ENCODE results near the gene LILRA2.

The LILRA2 gene

DNA sequence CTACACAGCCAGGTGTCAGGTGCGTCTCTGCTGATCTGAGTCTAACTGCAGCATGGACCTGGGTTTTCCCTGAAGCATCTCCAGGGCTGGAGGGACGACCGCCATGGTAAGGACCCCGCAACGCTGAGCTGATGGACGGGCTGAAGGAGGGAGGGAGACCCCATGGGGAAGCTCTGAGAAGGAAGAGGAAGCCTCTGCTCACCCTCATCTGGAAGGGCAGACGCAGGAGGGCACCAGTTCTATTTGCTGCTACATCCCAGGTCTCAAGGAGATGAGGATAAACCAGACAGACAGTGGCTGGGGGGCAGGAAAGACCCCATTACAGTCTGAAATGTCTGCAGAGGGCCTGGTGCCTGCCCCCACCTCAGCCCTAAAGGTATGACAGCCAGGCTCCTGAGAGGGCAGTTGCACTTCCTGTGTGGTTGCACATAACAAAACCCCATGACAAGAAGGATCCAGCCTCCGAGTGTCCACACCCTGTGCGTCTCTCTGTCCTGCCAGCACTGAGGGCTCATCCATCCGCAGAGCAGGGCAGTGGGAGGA is at the start of gene LILRA2:
Gene LILRA2, plus strand, starts transcription at position 461 of the 543 bp plus-strand sequence. CDS start 89 bp downstream, outside the sequence.
- Histone ChIP-seq H3K4me1 (ENCODE audit: insufficient read depth, low read length) (no peaks in the 10 kb centered on the region), H3K9ac (ENCODE audit: low read length) (no peak within 1 kb of the TSS), H3K27ac (ENCODE audit: low read depth, low read length) (no peak within 1 kb of the TSS), H3K27me3 (ENCODE audit: control insufficient read depth in 1 of 2, insufficient read depth in 2 of 2, low read length in 2 of 2) (no peaks in the 10 kb centered on the region), H3K4me3 (ENCODE audit: low read depth in 1 of 2, low read length in 2 of 2) (no peak within 1 kb of the TSS), H3K36me3 (ENCODE audit: insufficient read depth, low read length) (no peaks in the 10 kb centered on the region), H3K9me3 (ENCODE audit: low read length) (no peaks in the 10 kb centered on the region)

- no peak overlapping the region for H3K4me3 ChIP-seq (ENCODE audit: low read depth in 1 of 2, low read length in 2 of 2)
- H3K4me1 ChIP-seq (ENCODE audit: insufficient read depth, low read length) = no peaks in the 10 kb centered on the region
- no peaks in the 10 kb centered on the region for H3K36me3 ChIP-seq (ENCODE audit: insufficient read depth, low read length)
- H3K9ac ChIP-seq (ENCODE audit: low read length) = no peak overlapping the region
- no peak overlapping the region for H3K27ac ChIP-seq (ENCODE audit: low read depth, low read length)
- H3K9me3 ChIP-seq (ENCODE audit: low read length) = no peaks in the 10 kb centered on the region
- H3K27me3 ChIP-seq (ENCODE audit: control insufficient read depth in 1 of 2, insufficient read depth in 2 of 2, low read length in 2 of 2) = no peaks in the 10 kb centered on the region
These were observed 48.0 kb upstream of the LILRA2 start for GRCh38 chr19:54525636-54526035.

DNA sequence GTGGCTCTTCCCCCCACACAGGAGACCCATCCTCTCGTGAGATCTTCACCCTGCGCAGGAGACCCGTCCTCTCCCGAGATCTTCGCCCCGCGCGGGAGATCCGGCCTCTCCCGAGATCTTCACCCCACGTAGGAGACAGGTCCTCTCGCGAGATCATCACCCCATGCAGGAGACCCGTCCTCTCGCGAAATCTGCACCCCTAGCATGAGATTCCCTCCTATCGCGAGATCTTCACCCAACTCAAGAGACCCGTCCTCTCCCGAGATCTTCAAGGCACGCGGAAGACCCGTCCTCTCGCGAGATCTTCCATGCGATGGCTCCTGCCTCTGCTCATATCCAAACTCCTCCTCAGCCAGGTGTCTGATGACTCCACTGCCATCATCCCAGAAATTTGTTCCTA is 46.6 kb upstream of the LILRA2 start:
- Histone ChIP-seq H3K9me3 (ENCODE audit: low read length) (no peaks in the 10 kb centered on the region), H3K4me3 (ENCODE audit: low read depth in 1 of 2, low read length in 2 of 2) (no peak overlapping the region), H3K4me1 (ENCODE audit: insufficient read depth, low read length) (no peaks in the 10 kb centered on the region), H3K9ac (ENCODE audit: low read length) (no peak overlapping the region), H3K36me3 (ENCODE audit: insufficient read depth, low read length) (no peaks in the 10 kb centered on the region), H3K27me3 (ENCODE audit: control insufficient read depth in 1 of 2, insufficient read depth in 2 of 2, low read length in 2 of 2) (no peaks in the 10 kb centered on the region), H3K27ac (ENCODE audit: low read depth, low read length) (no peak overlapping the region)

- no peaks in the 10 kb centered on the region for H3K9me3 ChIP-seq (ENCODE audit: low read length)
- H3K4me1 ChIP-seq (ENCODE audit: insufficient read depth, low read length) = no peaks in the 10 kb centered on the region
- H3K36me3 ChIP-seq (ENCODE audit: insufficient read depth, low read length) = no peaks in the 10 kb centered on the region
- no peak overlapping the region for H3K9ac ChIP-seq (ENCODE audit: low read length)
- no peak overlapping the region for H3K4me3 ChIP-seq (ENCODE audit: low read depth in 1 of 2, low read length in 2 of 2)
- H3K27me3 ChIP-seq (ENCODE audit: control insufficient read depth in 1 of 2, insufficient read depth in 2 of 2, low read length in 2 of 2) = no peaks in the 10 kb centered on the region
- no peak overlapping the region for H3K27ac ChIP-seq (ENCODE audit: low read depth, low read length)
These were observed 42.7 kb upstream of the LILRA2 start for GRCh38 chr19:54530866-54531265.

DNA sequence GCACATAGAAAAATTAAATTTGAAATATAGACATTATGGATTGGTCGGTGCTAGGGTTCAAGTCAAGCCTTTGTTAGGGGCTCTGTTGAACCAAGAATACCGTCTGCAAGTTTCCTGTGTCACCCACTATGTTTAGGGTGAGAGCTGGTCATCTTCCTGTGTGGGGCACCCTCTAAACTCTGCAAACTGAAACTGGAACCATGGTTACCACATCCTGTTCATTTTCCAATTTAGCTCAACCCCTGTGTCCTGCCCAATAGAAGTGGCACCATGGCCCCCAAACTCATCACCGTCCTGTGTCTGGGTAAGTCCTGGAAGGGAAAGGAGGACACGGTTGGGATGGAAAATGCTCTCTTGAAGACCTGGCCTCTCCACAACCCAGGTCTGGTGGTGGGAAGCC is 41.1 kb upstream of the LILRA2 start:
- Histone ChIP-seq H3K4me1 (ENCODE audit: insufficient read depth, low read length) (no peaks in the 10 kb centered on the region), H3K9ac (ENCODE audit: low read length) (no peak overlapping the region), H3K9me3 (ENCODE audit: low read length) (no peaks in the 10 kb centered on the region), H3K36me3 (ENCODE audit: insufficient read depth, low read length) (no peaks in the 10 kb centered on the region), H3K27me3 (ENCODE audit: control insufficient read depth in 1 of 2, insufficient read depth in 2 of 2, low read length in 2 of 2) (no peaks in the 10 kb centered on the region), H3K4me3 (ENCODE audit: low read depth in 1 of 2, low read length in 2 of 2) (no peak overlapping the region), H3K27ac (ENCODE audit: low read depth, low read length) (no peak overlapping the region)

DNA sequence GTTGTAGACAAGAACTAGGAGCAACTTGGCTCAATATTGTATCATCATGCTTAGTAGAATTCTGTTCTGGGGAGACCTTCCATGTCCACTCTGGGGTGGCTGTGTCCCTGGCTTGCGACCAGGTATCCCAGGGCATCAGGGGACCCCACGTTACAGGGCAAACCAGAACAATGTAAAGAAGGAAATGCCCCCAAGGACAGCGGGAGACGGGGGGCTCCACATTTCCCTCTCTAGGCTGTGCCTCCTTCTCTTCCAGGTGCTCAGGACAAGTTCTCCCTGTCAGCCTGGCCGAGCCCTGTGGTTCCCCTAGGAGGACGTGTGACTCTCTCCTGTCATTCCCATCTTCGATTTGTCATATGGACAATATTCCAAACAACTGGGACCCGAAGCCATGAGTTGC is 40.1 kb upstream of the LILRA2 start:
- Histone ChIP-seq H3K36me3 (ENCODE audit: insufficient read depth, low read length) (no peaks in the 10 kb centered on the region), H3K27ac (ENCODE audit: low read depth, low read length) (no peak overlapping the region), H3K4me1 (ENCODE audit: insufficient read depth, low read length) (no peaks in the 10 kb centered on the region), H3K4me3 (ENCODE audit: low read depth in 1 of 2, low read length in 2 of 2) (no peak overlapping the region), H3K9ac (ENCODE audit: low read length) (no peak overlapping the region), H3K9me3 (ENCODE audit: low read length) (no peaks in the 10 kb centered on the region), H3K27me3 (ENCODE audit: control insufficient read depth in 1 of 2, insufficient read depth in 2 of 2, low read length in 2 of 2) (no peaks in the 10 kb centered on the region)

DNA sequence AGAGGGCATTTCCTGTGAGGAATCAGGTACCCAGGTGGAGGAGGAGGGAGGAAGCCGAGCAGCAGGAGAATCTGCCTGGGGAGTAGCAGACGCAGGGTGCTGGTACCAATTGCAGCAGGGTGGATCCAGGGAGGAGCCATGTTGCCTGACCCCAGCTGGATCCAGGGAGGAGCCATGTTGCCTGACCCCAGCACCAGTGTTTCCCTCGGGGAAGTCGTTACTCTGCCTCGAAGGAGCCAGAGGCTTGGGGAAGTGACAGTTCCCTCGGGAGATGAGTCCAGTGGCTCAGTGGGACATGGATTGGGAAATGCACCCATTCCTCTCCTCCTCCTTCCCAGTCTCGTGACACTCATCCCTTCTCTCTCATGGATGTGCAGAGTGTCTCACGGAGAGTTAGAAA is 39.4 kb upstream of the LILRA2 start:
- H3K4me1 ChIP-seq (ENCODE audit: insufficient read depth, low read length) = no peaks in the 10 kb centered on the region
- H3K9ac ChIP-seq (ENCODE audit: low read length) = no peak overlapping the region
- no peaks in the 10 kb centered on the region for H3K27me3 ChIP-seq (ENCODE audit: control insufficient read depth in 1 of 2, insufficient read depth in 2 of 2, low read length in 2 of 2)
- H3K4me3 ChIP-seq (ENCODE audit: low read depth in 1 of 2, low read length in 2 of 2) = no peak overlapping the region
- H3K27ac ChIP-seq (ENCODE audit: low read depth, low read length) = no peak overlapping the region
- H3K9me3 ChIP-seq (ENCODE audit: low read length) = no peaks in the 10 kb centered on the region
- no peaks in the 10 kb centered on the region for H3K36me3 ChIP-seq (ENCODE audit: insufficient read depth, low read length)

- Histone ChIP-seq H3K27me3 (ENCODE audit: control insufficient read depth in 1 of 2, insufficient read depth in 2 of 2, low read length in 2 of 2) (no peaks in the 10 kb centered on the region), H3K4me3 (ENCODE audit: low read depth in 1 of 2, low read length in 2 of 2) (no peak overlapping the region), H3K9ac (ENCODE audit: low read length) (no peak overlapping the region), H3K36me3 (ENCODE audit: insufficient read depth, low read length) (no peaks in the 10 kb centered on the region), H3K9me3 (ENCODE audit: low read length) (no peaks in the 10 kb centered on the region), H3K4me1 (ENCODE audit: insufficient read depth, low read length) (no peaks in the 10 kb centered on the region), H3K27ac (ENCODE audit: low read depth, low read length) (no peak overlapping the region)
These were observed 38.0 kb upstream of the LILRA2 start for GRCh38 chr19:54535601-54536000.

DNA sequence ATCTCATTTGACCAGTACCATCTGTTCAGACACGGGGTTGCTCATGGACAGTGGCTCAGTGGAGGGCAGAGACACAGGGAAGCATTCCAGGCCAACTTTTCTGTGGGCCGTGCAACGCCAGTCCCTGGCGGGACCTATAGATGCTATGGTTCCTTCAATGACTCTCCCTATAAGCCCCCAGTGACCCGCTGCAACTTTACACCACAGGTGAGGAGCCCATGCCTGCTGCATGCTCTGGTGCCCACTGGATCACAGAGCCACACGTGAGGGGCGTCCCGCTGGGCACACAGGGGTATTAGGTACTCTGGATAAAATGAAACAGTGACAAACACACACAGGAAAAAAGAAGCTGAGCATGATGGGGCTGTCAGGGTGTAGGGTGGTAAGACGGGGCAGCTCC is 36.6 kb upstream of the LILRA2 start:
- Histone ChIP-seq H3K4me1 (ENCODE audit: insufficient read depth, low read length) (no peaks in the 10 kb centered on the region), H3K9me3 (ENCODE audit: low read length) (no peaks in the 10 kb centered on the region), H3K4me3 (ENCODE audit: low read depth in 1 of 2, low read length in 2 of 2) (no peak overlapping the region), H3K27me3 (ENCODE audit: control insufficient read depth in 1 of 2, insufficient read depth in 2 of 2, low read length in 2 of 2) (no peaks in the 10 kb centered on the region), H3K36me3 (ENCODE audit: insufficient read depth, low read length) (no peaks in the 10 kb centered on the region), H3K27ac (ENCODE audit: low read depth, low read length) (no peak overlapping the region), H3K9ac (ENCODE audit: low read length) (no peak overlapping the region)

DNA sequence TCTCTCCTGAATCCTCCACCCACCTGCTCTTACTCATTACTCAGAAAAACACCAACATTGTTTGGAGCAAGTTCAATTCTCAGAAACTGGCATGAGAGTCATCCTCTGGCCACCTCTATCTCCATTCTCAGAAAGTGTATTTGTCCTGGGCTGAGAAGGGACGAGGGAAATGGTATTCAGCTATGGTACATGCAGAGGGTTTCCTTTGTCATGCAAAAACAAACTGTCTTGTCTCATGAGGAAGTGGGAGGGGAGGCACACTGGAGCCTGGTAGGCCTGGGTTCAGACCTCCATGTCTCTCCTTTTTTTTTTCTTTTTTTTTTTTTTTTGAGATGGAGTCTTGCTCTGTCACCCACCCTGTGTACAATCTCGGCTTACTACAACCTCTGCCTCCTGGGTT is 31.9 kb upstream of the LILRA2 start:
- no peak overlapping the region for H3K4me3 ChIP-seq (ENCODE audit: low read depth in 1 of 2, low read length in 2 of 2)

DNA sequence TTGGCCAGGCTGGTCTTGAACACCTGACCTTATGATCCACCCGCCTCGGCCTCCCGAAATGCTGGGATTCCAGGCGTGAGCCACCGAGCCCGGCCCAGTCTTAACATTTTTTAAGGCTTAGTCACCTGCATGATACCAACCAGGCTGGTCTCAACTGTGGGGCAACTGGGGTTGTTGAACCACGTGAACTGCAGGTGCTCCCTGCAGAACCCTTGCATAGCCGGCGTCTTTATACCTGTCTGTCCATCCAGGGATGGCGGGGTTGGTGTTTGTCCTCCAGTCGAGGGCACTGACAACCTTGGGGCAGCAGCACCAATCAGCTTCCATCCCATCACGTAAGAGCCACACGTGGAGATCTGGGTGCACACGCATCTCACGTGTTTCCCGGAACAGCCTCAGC is 24.8 kb upstream of the LILRA2 start:
- H3K4me1 ChIP-seq (ENCODE audit: insufficient read depth, low read length) = no peaks in the 10 kb centered on the region
- no peak overlapping the region for H3K27ac ChIP-seq (ENCODE audit: low read depth, low read length)
- H3K9me3 ChIP-seq (ENCODE audit: low read length) = no peaks in the 10 kb centered on the region
- H3K27me3 ChIP-seq (ENCODE audit: control insufficient read depth in 1 of 2, insufficient read depth in 2 of 2, low read length in 2 of 2) = no peaks in the 10 kb centered on the region
- no peaks in the 10 kb centered on the region for H3K36me3 ChIP-seq (ENCODE audit: insufficient read depth, low read length)
- H3K9ac ChIP-seq (ENCODE audit: low read length) = no peak overlapping the region
- H3K4me3 ChIP-seq (ENCODE audit: low read depth in 1 of 2, low read length in 2 of 2) = no peak overlapping the region

More for the DNA sequence above, 31.9 kb upstream of the LILRA2 start:
- H3K9me3 ChIP-seq (ENCODE audit: low read length) = no peaks in the 10 kb centered on the region
- H3K4me1 ChIP-seq (ENCODE audit: insufficient read depth, low read length) = no peaks in the 10 kb centered on the region
- H3K27ac ChIP-seq (ENCODE audit: low read depth, low read length) = no peak overlapping the region
- H3K27me3 ChIP-seq (ENCODE audit: control insufficient read depth in 1 of 2, insufficient read depth in 2 of 2, low read length in 2 of 2) = no peaks in the 10 kb centered on the region
- H3K36me3 ChIP-seq (ENCODE audit: insufficient read depth, low read length) = no peaks in the 10 kb centered on the region
- no peak overlapping the region for H3K9ac ChIP-seq (ENCODE audit: low read length)

- H3K36me3 ChIP-seq (ENCODE audit: insufficient read depth, low read length) = no peaks in the 10 kb centered on the region
- no peaks in the 10 kb centered on the region for H3K9me3 ChIP-seq (ENCODE audit: low read length)
- H3K27ac ChIP-seq (ENCODE audit: low read depth, low read length) = no peak overlapping the region
- H3K27me3 ChIP-seq (ENCODE audit: control insufficient read depth in 1 of 2, insufficient read depth in 2 of 2, low read length in 2 of 2) = no peaks in the 10 kb centered on the region
- H3K4me1 ChIP-seq (ENCODE audit: insufficient read depth, low read length) = no peaks in the 10 kb centered on the region
- no peak overlapping the region for H3K4me3 ChIP-seq (ENCODE audit: low read depth in 1 of 2, low read length in 2 of 2)
- no peak overlapping the region for H3K9ac ChIP-seq (ENCODE audit: low read length)
These were observed 24.4 kb upstream of the LILRA2 start for GRCh38 chr19:54549224-54549623.
